H54 (cell line): ENCODE data around the gene PAPSS1.

Experiments
- DNase-seq: peaks from one replicate; pipeline ENCODE4 v3.0.0; 2011; ENCODE audit warnings: low spot score, mixed read lengths; ENCODE audit not compliant: insufficient read length
- FAIRE-seq: peaks from 3 replicates; lab custom pipeline; 2011; peaks lifted over from hg19 to GRCh38; lab: Jason Lieb, UNC
- POLR2A ChIP-seq: IDR thresholded peaks from 2 replicates; pipeline ENCODE4 v1.6.1; 2011; ENCODE audit warnings: low read depth, mild to moderate bottlenecking, low read length

PAPSS1 gene

GRCh38 chr4:107647591-107647990 lies 72.4 kb downstream of the PAPSS1 start:
- DNase-seq = no peak
- FAIRE-seq = no peak
- no peak for TF ChIP-seq POLR2A

- no peak for TF ChIP-seq POLR2A
- FAIRE-seq = no peak
- no peak for DNase-seq
Observed at GRCh38 chr4:107645604-107646003, 74.4 kb downstream of the PAPSS1 start.

- DNase-seq = no peak
- FAIRE-seq = no peak
- no peak for TF ChIP-seq POLR2A
Observed at GRCh38 chr4:107643021-107643420, 77.0 kb downstream of the PAPSS1 start.

DNA sequence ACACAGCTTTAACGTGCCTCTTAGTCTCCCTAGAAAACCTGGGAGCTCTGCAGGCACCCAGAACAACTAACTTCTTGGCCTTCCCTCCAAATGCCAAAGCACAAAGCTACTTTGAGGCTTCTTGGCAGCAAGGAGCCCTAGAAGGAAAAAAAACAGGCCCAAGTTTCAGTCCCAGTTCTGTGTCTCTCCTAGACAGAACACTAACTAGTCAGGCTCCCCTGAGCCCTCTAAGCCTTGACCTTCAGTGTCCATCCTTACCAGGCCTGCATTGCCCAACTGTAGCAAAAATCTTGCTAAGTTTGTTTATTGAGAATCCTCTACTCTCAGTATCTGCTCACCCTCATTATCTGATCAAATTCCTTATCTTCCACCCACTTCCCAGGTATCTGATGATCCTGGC lies 79.2 kb downstream of the PAPSS1 start:
- no peak for TF ChIP-seq POLR2A
- DNase-seq (no peak), FAIRE-seq (no peak)

DNA sequence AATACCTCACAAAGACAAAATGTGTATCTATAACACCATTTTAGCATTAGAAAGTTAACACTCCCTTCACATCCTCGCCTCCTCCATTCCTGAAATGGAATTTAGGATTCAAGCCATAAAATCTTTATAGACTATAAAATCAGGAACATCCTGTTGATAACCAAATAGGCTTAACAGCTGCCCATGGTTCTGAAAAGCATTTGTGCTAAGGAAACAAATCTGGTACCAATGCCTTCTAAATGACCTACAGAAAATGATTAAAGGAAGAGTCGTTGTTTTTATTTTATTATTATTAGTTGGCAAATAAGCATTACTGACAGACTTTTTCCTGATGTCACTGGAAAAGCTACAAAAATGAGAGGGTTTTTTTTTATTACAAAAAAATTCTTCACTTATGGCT lies 79.8 kb downstream of the PAPSS1 start:
- FAIRE-seq = no peak
- no peak for TF ChIP-seq POLR2A
- no peak for DNase-seq

- no peak for DNase-seq
- FAIRE-seq = no peak
- TF ChIP-seq POLR2A = no peak
Observed at GRCh38 chr4:107635735-107636134, 84.3 kb downstream of the PAPSS1 start.

- no peak for FAIRE-seq
- DNase-seq = no peak
- TF ChIP-seq POLR2A = no peak
Observed at GRCh38 chr4:107631560-107631959, 88.5 kb downstream of the PAPSS1 start.

GRCh38 chr4:107630185-107630705 lies 89.8 kb downstream of the PAPSS1 start:
- no peak for FAIRE-seq
- no peak for TF ChIP-seq POLR2A
- no peak for DNase-seq

GRCh38 chr4:107629318-107629717 lies 90.7 kb downstream of the PAPSS1 start:
- FAIRE-seq (no peak), DNase-seq (no peak)
- no peak for TF ChIP-seq POLR2A

DNA sequence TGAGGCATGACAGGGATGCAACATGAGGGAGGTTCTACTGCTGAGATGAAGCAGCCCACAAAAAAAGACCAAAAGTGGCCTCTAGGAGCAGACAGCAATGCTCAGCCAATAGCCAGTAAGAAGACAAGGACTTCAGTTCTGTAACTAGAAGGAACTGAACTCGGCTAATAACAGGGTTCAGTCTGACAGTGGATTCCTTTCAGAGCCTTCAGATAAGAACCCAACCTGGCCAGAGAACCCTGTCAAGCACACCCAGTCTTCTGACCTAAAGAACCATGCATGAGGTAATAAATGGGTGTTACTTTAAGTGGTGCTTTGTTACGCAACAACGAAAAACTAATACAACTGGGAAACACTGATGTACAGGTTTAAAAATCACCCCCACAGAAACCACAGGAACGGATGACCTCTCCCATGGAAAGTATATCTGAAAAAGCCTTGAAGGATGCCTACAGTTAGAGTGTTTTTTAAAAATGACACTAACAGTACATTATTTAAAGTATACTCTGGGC lies 94.6 kb downstream of the PAPSS1 start:
- TF ChIP-seq POLR2A = no peak
- DNase-seq (no peak), FAIRE-seq (no peak)

- FAIRE-seq = no peak
- no peak for DNase-seq
- TF ChIP-seq POLR2A = no peak
Observed at GRCh38 chr4:107624024-107624423, 96.0 kb downstream of the PAPSS1 start.

- no peak for FAIRE-seq
- DNase-seq = no peak
- no peak for TF ChIP-seq POLR2A
Observed at GRCh38 chr4:107622006-107622405, 98.0 kb downstream of the PAPSS1 start.

GRCh38 chr4:107619731-107620130 lies 100.3 kb downstream of the PAPSS1 start:
- FAIRE-seq (no peak), DNase-seq (no peak)
- TF ChIP-seq POLR2A = no peak

- DNase-seq (no peak), FAIRE-seq (no peak)
- TF ChIP-seq POLR2A = no peak
Observed at GRCh38 chr4:107619066-107619465, 101.0 kb downstream of the PAPSS1 start.

GRCh38 chr4:107618656-107619055 lies 101.4 kb downstream of the PAPSS1 start:
- no peak for TF ChIP-seq POLR2A
- FAIRE-seq = no peak
- DNase-seq = no peak
